ENCODE results near the gene GPS1.

The GPS1 gene

GRCh38 chr17:82018989-82019689, 32.6 kb upstream of the GPS1 start:
- DNase-seq (ENCODE audit: extremely low read depth, low read depth), result no peak
- TF ChIP-seq, protein P1, sequence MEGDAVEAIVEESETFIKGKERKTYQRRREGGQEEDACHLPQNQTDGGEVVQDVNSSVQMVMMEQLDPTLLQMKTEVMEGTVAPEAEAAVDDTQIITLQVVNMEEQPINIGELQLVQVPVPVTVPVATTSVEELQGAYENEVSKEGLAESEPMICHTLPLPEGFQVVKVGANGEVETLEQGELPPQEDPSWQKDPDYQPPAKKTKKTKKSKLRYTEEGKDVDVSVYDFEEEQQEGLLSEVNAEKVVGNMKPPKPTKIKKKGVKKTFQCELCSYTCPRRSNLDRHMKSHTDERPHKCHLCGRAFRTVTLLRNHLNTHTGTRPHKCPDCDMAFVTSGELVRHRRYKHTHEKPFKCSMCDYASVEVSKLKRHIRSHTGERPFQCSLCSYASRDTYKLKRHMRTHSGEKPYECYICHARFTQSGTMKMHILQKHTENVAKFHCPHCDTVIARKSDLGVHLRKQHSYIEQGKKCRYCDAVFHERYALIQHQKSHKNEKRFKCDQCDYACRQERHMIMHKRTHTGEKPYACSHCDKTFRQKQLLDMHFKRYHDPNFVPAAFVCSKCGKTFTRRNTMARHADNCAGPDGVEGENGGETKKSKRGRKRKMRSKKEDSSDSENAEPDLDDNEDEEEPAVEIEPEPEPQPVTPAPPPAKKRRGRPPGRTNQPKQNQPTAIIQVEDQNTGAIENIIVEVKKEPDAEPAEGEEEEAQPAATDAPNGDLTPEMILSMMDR (IDR thresholded peaks at IDR 0.05; ENCODE audit: low read depth, low read length, missing control alignments), result no peak
- no peak overlapping the region for H3K4me3 ChIP-seq (replicated peaks; ENCODE audit: low read depth, low read length)

GRCh38 chr17:82019690-82020571, 31.8 kb upstream of the GPS1 start:
- DNase-seq (ENCODE audit: extremely low read depth, low read depth), result no peak

GRCh38 chr17:82020572-82021106, 31.1 kb upstream of the GPS1 start:
- no peak for DNase-seq (ENCODE audit: extremely low read depth, low read depth)
- peak overlapping the region; percentile 89 for H3K4me3 ChIP-seq (replicated peaks; ENCODE audit: low read depth, low read length)
- TF ChIP-seq, protein P1 (IDR thresholded peaks at IDR 0.05; ENCODE audit: low read depth, low read length, missing control alignments), result no peak

More at GRCh38 chr17:82019690-82020571, 31.8 kb upstream of the GPS1 start:
- no peak overlapping the region for H3K4me3 ChIP-seq (replicated peaks; ENCODE audit: low read depth, low read length)
- TF ChIP-seq, protein P1 (IDR thresholded peaks at IDR 0.05; ENCODE audit: low read depth, low read length, missing control alignments), result peak; percentile 79

GRCh38 chr17:82021107-82021899, 30.4 kb upstream of the GPS1 start:
- peak overlapping the region; percentile 89 for H3K4me3 ChIP-seq (replicated peaks; ENCODE audit: low read depth, low read length)
- TF ChIP-seq, protein P1 (IDR thresholded peaks at IDR 0.05; ENCODE audit: low read depth, low read length, missing control alignments), result peak; percentile 70
- DNase-seq (ENCODE audit: extremely low read depth, low read depth), result no peak

- no peak for DNase-seq (ENCODE audit: extremely low read depth, low read depth)
- peak overlapping the region; percentile 89 for H3K4me3 ChIP-seq (replicated peaks; ENCODE audit: low read depth, low read length)
- TF ChIP-seq, protein P1 (IDR thresholded peaks at IDR 0.05; ENCODE audit: low read depth, low read length, missing control alignments), result no peak
Observed at GRCh38 chr17:82021900-82022309, 29.8 kb upstream of the GPS1 start.

DNA sequence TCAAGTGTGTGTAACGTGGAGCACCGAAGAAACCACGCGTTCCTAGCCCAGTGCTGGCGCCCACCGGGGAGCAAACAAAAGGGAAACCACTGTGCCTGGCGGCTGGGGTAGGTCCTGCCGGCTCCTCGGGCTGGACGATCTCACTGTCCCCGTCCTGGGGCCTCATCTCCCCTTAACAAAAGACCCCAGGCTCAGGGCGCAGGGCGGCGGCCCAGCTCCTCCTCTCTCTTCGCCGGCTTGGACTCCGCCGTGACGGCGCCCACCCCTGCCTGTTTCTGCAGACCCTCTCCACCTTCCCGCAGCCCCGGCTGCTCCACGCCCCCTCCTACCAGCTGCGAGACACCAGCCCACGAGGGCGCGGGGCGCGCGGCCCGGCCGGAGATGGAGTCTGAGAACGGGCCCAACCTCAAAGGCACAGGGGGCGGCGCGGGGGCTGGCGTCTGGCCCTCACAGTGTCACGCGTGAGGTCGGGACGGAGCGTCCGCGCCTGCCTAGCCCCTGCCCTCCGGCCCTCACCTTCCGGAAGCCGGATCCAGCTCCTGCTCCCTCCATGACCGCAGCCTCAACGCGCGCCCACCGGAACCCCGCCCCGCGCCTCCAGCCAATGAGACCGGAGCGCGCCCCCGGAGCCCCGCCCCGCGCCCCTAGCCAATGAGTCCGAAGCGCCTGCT, 29.3 kb upstream of the GPS1 start, which contains the start of gene CENPX:
Gene CENPX, minus strand, starts transcription at position 569 of the 671 bp plus-strand sequence. Its CDS starts 17 bp downstream, at position 552.
- DNase-seq (ENCODE audit: extremely low read depth, low read depth), result no peak
- peak within 1 kb of the TSS; percentile 89 for H3K4me3 ChIP-seq (replicated peaks; ENCODE audit: low read depth, low read length)
- TF ChIP-seq, protein P1 (IDR thresholded peaks at IDR 0.05; ENCODE audit: low read depth, low read length, missing control alignments), result no peak

Data from HFF-Myc (cell line).